Smooth muscle cell of the pulmonary artery (primary cell): ENCODE data around the gene LRCH1. TPM values are rescaled to one million over a fixed set of nuclear protein-coding genes. Genes with fewer than 3 reads are reported as not detected.

ENCODE experiments used
- total RNA-seq: library from RNA; depleted of rRNA; stranded (reverse); fragments of >200 nt; gene quantifications from 2 replicates; pipeline ENCODE4 v1.2.3, GENCODE V29; 2014

Gene LRCH1, protein sequence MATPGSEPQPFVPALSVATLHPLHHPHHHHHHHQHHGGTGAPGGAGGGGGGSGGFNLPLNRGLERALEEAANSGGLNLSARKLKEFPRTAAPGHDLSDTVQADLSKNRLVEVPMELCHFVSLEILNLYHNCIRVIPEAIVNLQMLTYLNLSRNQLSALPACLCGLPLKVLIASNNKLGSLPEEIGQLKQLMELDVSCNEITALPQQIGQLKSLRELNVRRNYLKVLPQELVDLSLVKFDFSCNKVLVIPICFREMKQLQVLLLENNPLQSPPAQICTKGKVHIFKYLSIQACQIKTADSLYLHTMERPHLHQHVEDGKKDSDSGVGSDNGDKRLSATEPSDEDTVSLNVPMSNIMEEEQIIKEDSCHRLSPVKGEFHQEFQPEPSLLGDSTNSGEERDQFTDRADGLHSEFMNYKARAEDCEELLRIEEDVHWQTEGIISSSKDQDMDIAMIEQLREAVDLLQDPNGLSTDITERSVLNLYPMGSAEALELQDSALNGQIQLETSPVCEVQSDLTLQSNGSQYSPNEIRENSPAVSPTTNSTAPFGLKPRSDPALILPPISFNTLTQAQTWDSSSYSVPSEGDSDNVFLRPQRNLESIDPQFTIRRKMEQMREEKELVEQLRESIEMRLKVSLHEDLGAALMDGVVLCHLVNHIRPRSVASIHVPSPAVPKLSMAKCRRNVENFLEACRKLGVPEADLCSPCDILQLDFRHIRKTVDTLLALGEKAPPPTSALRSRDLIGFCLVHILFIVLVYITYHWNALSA
- 10.2 and 12.8 TPM in 2 replicates for total RNA-seq

GRCh38 chr13:46552889-46553520, at the start of gene LRCH1:
Gene LRCH1, plus strand, starts transcription at chr13:46553170. Its CDS starts 227 bp downstream, at chr13:46553397.

GRCh38 chr13:46796515-46797474, 243.8 kb downstream of the LRCH1 start, which contains the start of gene ESD:
Gene ESD, minus strand, starts transcription at chr13:46797161. Its CDS starts 5,748 bp downstream, at chr13:46791413.

Other genes with a start within 250 kb of the LRCH1 start
- gene RUBCNL, start 165.9 kb upstream of the LRCH1 start, total RNA-seq = 0.13 and 2.7 TPM in 2 replicates
- gene ESD, start 244.0 kb downstream of the LRCH1 start, total RNA-seq = 94.3 and 103 TPM in 2 replicates